Stimulated activated CD8-positive, alpha-beta memory T cell treated with anti-CD3 and anti-CD28 coated beads, Interleukin-7, amount 100 ng/mL, for 4 hours (primary cell): ENCODE measurements around the gene EPHB2.

ENCODE experiments used
- DNase-seq, 2 donors: peaks; one replicate each; pipeline ENCODE4 v3.0.0-alpha.2; 2020; ENCODE audit warnings: low read depth in 2 of 2

The EPHB2 gene

GRCh38 chr1:22780696-22781095 lies 70.1 kb downstream of the EPHB2 start:
- DNase-seq = no peak

GRCh38 chr1:22781483-22781882 lies 70.8 kb downstream of the EPHB2 start:
- no peak for DNase-seq

GRCh38 chr1:22782406-22782805 lies 71.8 kb downstream of the EPHB2 start:
- DNase-seq = no peak

GRCh38 chr1:22784317-22784716 lies 73.7 kb downstream of the EPHB2 start:
- no peak for DNase-seq

GRCh38 chr1:22784737-22785136 lies 74.1 kb downstream of the EPHB2 start:
- no peak for DNase-seq

- DNase-seq = no peak
Observed at GRCh38 chr1:22786101-22786500, 75.5 kb downstream of the EPHB2 start.

- no peak for DNase-seq
Observed at GRCh38 chr1:22786719-22787489, 76.3 kb downstream of the EPHB2 start.

GRCh38 chr1:22787636-22788035 lies 77.0 kb downstream of the EPHB2 start:
- no peak for DNase-seq

- no peak for DNase-seq
Observed at GRCh38 chr1:22788254-22788661, 77.6 kb downstream of the EPHB2 start.

GRCh38 chr1:22789356-22789994 lies 78.8 kb downstream of the EPHB2 start:
- no peak for DNase-seq

GRCh38 chr1:22790232-22791008 lies 79.8 kb downstream of the EPHB2 start:
- DNase-seq = no peak

GRCh38 chr1:22791831-22792347 lies 81.2 kb downstream of the EPHB2 start:
- DNase-seq = no peak

GRCh38 chr1:22792396-22793160 lies 81.9 kb downstream of the EPHB2 start:
- no peak for DNase-seq

GRCh38 chr1:22793647-22794046 lies 83.0 kb downstream of the EPHB2 start:
- no peak for DNase-seq

- no peak for DNase-seq
Observed at GRCh38 chr1:22794647-22795365, 84.2 kb downstream of the EPHB2 start.

GRCh38 chr1:22795366-22795714 lies 84.7 kb downstream of the EPHB2 start:
- DNase-seq = no peak

- no peak for DNase-seq
Observed at GRCh38 chr1:22796642-22797041, 86.0 kb downstream of the EPHB2 start.

- DNase-seq = no peak
Observed at GRCh38 chr1:22798083-22798482, 87.4 kb downstream of the EPHB2 start.

- no peak for DNase-seq
Observed at GRCh38 chr1:22799971-22800370, 89.3 kb downstream of the EPHB2 start.

- DNase-seq = no peak
Observed at GRCh38 chr1:22800629-22801028, 90.0 kb downstream of the EPHB2 start.

- DNase-seq = no peak
Observed at GRCh38 chr1:22801347-22801746, 90.7 kb downstream of the EPHB2 start.
